SHP77 (cell line): ENCODE results near the gene PARD3.

Experiments
- DNase-seq, 2 experiments: peaks; one replicate each; lab custom pipeline; 2025; lab: John Stamatoyannopoulos, UW

The PARD3 gene

GRCh38 chr10:34216348-34216945 lies 598.6 kb downstream of the PARD3 start:
- DNase-seq = no peak

- no peak for DNase-seq
Measured at GRCh38 chr10:34213805-34214197, 601.3 kb downstream of the PARD3 start.

DNA sequence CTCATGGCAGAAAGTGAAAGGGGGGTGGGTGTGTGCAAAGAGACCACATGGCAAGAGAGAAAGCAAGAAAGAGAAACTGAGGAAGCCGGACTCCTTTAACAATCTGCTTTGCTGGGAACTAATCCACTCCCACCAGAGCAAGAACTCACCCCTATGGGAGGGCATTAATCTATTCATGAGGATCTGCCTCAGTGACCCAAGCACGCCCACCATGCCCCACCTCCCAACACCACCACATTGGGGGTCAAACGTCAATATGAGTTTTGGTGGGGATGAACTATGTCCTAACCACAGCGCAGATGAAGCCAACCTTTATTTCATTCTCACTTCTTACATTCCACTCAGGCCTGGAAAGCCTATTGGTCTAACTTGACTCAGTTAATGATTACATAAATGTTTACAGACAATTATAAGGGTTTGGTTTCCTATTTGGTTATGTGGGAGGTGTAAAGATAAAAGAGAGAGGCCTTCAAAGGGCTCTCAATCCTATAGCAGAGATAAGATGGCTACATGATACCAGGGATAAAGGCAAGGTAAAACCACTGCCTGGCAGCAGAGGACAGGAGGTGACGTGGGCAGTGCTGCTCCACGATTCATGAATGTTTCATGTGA lies 601.8 kb downstream of the PARD3 start:
- no peak for DNase-seq

- DNase-seq = no peak
Measured at GRCh38 chr10:34207343-34207742, 607.8 kb downstream of the PARD3 start.

GRCh38 chr10:34206935-34207268 lies 608.2 kb downstream of the PARD3 start:
- DNase-seq = no peak

- no peak for DNase-seq
Measured at GRCh38 chr10:34206078-34206934, 608.8 kb downstream of the PARD3 start.

- no peak for DNase-seq
Measured at GRCh38 chr10:34205452-34205851, 609.6 kb downstream of the PARD3 start.

DNA sequence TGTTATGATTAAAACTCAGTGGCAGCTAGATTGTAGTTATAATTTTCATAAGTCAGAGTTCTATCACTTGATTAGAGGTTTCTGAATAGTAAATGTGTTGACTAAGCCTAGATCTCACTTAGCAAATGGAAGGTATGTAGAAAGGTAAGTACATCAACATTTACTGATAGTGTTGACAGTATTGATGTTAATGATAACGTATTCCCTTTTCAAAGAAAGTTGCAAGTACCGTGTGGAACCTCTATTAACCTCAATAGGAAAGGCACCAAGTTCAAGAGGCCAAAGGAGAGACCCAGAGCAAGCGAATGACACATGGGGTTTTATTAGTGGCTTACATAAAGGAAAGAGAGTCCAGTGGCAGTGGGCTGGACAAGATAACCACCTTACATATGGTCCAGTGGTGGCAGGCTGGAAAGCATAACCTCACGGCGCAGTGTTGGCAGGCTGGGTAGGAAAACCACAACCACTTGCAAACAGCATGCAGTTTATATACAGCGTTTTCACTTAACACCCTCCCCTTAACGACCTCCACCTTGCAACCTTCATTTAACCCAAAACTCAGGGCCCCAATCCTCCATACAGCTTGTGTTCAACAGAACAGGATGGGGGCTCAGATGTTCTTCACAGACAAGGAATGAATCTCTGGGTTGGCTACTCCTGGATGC lies 611.0 kb downstream of the PARD3 start:
- no peak for DNase-seq

DNA sequence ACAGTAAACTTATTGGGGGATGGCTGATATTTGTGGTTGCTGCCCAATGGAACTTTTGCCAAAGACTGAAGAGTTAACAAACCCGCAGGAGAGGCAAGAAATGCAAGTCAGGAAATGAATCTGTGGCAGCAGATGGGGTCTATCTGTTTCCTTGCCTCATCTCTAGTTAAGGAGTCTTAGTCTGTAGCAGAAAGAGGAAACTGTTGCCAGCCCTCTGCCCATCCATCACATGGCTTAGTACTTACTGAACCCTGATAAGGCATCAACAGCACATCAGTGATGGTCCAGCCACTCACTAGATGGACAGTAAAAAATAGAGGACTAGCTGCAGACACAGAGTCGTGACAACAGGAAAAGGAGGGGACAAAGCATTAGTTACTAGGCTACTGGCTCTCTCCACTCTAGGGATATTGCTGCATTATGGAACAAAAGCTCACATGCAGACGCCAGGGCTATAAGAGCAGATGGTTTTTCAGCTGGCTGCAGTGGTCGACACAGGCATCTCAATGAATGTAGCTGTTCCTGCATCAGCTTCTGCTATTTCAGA lies 614.7 kb downstream of the PARD3 start:
- peak in 1 of 2 experiments; percentile 28 for DNase-seq

GRCh38 chr10:34198953-34199352 lies 616.1 kb downstream of the PARD3 start:
- no peak for DNase-seq

DNA sequence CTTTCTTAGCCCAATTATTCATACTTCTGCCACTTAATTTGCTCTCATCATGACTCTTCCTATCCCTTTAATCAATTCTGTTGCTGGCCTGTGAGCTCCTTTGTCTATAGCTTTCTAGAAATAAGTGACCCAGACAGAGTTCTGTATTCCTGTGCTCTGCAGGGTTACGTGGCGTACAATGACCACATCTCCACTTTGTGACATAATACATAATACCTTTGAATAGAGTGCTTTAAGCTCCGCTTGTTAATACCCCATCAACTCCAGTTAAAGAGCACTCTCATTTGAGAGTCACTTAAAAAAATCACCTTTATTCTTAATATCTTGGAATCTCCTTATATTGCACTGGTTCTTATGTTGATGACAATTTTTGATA lies 619.0 kb downstream of the PARD3 start:
- no peak for DNase-seq

DNA sequence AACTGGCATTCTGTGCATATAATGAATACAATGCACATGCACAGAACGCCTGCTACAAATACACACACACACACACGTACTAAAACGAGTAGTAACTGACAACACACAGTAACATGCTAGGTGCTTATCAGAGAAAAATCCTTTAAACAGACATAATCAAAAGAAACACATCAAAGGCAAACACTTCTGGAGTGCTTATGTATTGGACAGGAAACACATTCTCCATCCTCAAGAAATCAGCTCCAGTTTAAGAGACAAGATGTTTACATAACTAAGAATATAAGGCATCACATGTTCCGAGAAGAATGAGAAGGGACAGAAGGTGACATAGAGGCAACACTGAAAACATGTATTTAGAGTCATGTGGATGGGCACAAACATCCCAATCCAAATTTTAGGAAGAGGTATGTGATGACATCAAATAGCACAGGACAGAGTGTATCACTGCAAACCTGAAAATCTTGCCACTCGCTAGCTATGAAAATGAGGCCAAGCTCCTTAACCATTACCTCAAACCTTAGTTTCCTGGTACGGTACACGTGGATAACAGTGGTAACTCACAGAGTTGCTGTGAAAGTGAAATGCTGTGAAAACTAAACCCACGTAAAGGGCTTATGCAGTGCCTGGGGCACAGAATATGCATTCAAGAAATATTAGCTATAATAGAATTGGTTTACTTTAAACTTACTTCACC lies 619.6 kb downstream of the PARD3 start:
- no peak for DNase-seq

- no peak for DNase-seq
Measured at GRCh38 chr10:34193931-34194626, 621.0 kb downstream of the PARD3 start.

DNA sequence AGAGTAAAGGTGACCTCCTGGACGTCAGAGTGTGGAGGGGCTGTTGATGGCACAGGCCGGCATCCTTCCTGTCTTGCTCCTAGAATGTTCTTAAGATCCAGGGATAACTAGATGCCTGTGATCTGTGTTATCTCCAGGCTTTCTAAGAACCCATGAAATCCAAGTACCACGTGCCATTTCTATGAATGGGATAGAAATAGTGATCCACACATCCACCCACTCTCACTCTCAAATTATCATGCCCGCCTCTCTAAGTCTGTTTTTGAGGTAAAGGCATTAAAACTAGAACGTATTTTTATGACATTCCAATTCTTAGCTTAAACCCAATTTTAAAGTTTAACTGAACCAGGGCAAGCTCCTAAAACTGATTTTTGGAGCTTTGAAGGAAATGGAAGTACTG lies 622.5 kb downstream of the PARD3 start:
- DNase-seq = no peak

DNA sequence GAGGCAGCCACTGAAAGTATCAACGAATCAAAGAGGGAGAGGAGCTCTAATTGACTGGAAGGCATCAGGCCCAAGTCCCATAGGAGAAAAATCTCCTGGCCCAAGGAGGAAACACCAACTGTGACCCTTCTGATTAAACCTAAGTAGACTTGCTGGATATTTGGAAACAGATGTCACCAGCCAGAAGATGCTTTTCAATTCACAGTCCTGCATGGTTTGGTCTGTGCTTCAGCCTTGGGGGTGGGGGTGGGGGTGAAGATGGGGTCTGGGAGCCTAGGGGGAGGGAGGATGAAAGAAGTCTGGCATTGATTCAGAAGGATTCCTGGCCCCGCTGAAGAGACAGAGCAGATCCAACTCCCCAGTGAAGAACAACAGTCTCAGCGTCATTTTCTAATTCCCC lies 623.7 kb downstream of the PARD3 start:
- DNase-seq = no peak

- DNase-seq = no peak
Measured at GRCh38 chr10:34190580-34190979, 624.5 kb downstream of the PARD3 start.

- DNase-seq = no peak
Measured at GRCh38 chr10:34189830-34190229, 625.3 kb downstream of the PARD3 start.

GRCh38 chr10:34188221-34188620 lies 626.9 kb downstream of the PARD3 start:
- DNase-seq = no peak

- no peak for DNase-seq
Measured at GRCh38 chr10:34187201-34187600, 627.9 kb downstream of the PARD3 start.

DNA sequence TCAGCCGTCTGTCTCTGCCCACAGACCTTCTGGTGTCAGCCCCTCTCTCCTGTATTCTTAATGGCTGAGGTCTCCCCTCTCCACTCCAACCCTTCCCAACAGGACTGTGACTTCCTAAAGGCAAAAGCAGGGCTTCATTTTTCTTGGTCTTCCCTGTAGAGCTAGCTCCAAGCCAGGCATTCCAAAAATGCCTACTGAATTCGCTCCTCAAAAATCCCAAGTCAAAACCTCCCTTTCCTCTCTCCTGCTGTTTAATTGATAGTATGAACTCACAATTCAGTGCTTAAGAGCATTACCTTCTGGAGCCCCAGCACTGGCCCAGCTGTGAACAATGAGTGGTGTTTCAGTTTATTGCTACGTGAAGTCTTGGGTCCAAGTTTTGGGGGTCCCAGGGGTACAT lies 628.4 kb downstream of the PARD3 start:
- no peak for DNase-seq

DNA sequence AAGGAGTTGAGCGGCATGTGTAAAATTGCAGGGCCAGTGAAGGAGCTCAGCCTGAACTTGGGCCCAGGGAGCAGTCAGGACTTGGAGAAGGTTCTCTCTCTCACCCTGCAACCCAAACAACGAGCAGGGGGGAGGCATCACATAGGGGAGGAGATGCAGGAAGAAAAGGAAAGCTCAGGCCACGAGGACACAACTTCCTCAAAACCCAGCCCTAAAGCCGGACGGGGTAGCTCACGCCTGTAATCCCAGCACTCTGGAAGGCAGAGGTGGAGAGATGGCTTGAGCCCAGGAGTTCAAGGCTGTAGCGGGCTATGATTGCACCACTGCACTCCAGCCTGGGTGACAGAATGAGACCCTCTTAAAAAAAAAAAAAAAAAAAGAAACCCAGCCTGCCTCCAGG lies 629.1 kb downstream of the PARD3 start:
- DNase-seq = no peak
